Activated CD8-positive, alpha-beta memory T cell treated with anti-CD3 and anti-CD28 coated beads for 36 hours (primary cell): Measurements from ENCODE around the gene OPCML. TPM values are rescaled to one million over a fixed set of nuclear protein-coding genes. Genes with fewer than 3 reads are reported as not detected.

Source experiments
- CTCF ChIA-PET: fragments of 350-600 bp; sonication (Branson Sonifier 250); formaldehyde crosslinking; loops from one replicate; lab custom pipeline; 2021; ENCODE audit warnings: antibody characterized with exemption; lab: Charles Lee
- POLR2A ChIA-PET: fragments of 350-600 bp; sonication (Branson Sonifier 250); formaldehyde crosslinking; loops from one replicate; lab custom pipeline; 2021; ENCODE audit warnings: antibody characterized with exemption; lab: Charles Lee
- total RNA-seq, 2 experiments: library from RNA; stranded (reverse); gene quantifications; one replicate each; pipeline ENCODE4 v1.2.3, GENCODE V29; 2021

Gene OPCML
- total RNA-seq, 2 experiments from 2014 or later, result not detected

DNA sequence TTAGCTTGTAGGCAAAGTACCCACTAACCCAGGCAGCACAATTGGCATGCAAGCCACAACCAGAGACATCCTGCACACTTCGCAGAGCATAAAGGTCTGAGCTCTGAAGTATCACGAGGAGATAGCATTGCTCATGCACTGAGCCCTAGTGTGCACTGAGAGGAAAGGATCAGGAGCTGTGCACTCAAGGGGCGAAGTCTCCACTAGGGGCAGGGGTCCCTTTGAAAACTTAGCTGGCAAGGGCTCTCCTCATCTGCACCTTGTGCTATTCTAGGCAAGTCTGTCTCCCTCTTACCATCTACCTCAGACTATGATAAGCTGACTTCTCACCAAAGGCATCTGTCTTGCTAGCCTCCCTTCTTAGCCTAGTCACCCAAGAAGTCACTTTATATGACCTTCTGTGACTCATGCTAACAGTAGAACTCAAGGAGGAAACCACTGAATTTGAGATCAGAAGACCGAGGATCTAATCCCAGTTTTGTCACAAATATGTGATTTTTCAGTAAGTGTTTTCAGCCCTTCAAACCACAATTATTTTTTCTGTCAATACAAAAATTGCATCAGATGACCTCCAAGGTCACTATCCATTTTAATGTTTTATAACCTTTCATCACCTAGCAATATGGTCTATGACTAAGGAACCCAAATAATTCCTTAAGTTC is 1083.8 kb downstream of the OPCML start:
- ChIA-PET POLR2A (no interaction called here), CTCF (no interaction called here)

- CTCF ChIA-PET, result interaction anchor here (0.6 kb wide), 1 partner anchor 154 kb away, joined by 3 read pairs; no protein-coding TSS in a partner anchor
- POLR2A ChIA-PET, result no interaction called here
Measured at GRCh38 chr11:132447761-132448160, 1084.5 kb downstream of the OPCML start.

DNA sequence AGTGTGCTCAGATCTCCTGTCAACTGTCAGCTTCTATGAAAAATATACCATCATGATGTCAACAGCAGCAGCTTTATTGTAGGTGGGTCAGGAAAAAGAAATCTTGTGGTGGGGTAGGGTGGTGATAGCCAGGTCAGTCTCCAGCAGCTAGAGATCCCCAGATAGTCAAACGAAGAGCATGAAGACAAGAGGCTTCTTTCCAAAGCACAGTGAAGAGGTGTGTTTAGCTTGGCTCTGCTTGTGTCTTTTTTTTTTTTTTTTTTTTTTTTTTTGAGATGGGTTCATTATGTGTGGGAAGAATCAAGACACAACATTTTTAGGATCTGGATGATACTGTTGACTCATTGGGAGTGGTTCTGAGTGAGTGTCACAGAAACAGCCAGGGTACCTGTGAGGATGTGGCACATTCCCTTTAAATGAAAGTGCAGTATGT is 1086.4 kb downstream of the OPCML start:
- ChIA-PET CTCF (no interaction called here), POLR2A (no interaction called here)

GRCh38 chr11:132444911-132445310 is 1087.4 kb downstream of the OPCML start:
- ChIA-PET POLR2A (no interaction called here), CTCF (no interaction called here)

DNA sequence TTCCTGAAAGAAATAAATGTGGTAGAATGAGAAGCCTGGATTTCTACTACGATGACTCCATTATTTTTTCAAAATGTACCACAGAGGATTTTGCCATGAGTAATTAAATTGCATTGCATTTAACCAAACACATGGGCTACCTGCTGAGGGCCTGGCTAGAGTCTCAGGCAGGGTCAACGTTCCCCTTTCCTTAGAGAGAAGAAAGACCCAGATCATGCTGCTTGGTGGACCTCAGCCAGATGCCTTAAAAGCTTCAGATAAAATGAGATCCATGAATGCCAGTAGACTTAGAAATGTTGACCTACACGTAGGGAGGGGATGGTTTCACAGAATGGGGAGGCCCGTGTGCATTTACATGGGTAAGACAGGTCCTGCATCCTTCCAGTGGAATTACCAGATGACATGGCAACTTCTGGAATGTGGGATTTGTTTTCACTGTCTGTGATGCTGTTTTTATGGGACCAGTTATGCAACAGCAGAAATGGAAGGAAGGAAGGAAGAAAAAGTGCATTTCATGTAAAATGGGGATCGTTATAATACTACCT is 1092.5 kb downstream of the OPCML start:
- ChIA-PET POLR2A (no interaction called here), CTCF (no interaction called here)

DNA sequence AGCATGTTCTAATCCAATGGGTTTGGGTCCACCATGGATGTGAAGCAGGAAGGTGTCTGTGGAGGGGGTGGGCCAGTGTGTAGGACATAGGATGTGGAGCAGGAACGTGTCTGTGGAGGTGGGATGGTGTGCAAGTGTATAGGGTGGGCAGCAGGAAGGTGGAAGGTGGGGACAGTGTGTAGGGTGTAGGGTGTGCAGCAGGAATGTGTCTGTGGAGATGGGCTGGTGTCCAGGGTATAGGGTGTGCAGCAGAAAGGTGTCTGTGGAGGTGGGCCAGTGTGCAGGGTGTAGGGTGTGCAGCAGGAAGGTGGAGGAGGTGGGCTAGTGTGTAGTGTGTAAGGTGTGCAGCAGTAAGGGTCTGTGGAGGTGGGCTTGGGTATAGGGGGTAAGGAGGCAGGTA is 1093.9 kb downstream of the OPCML start:
- ChIA-PET CTCF (no interaction called here), POLR2A (no interaction called here)

DNA sequence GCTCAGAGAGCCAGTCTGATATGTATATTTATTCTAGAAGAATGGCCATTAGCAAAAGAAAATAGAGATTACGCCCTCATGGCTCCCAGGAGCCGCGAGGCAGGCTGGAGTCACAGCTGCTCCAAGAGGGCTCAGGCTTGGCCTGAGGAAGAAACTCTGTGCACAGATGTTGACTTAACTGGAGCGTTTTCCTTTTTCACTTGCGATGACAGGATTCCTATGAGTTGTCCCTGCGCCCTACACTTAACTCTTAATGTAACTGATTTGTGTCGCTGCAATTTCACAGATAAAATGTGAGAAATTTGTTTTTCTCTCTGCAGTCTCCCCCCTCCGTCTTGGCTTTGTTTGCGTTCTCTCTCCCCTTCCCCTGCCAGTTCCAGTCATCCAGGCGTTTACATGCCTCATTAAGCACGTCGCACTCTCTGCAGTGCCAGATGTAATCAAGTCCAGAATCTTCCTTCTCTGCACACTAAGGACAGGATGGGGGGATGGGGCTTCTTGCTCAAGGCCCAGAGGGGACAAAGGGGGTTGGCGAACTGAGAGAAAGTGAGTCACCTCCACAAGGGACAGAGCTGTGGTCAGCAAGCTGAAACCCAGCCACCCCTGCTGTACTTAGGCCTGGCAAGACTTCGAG is 1101.8 kb downstream of the OPCML start:
- ChIA-PET POLR2A (no interaction called here), CTCF (no interaction called here)

DNA sequence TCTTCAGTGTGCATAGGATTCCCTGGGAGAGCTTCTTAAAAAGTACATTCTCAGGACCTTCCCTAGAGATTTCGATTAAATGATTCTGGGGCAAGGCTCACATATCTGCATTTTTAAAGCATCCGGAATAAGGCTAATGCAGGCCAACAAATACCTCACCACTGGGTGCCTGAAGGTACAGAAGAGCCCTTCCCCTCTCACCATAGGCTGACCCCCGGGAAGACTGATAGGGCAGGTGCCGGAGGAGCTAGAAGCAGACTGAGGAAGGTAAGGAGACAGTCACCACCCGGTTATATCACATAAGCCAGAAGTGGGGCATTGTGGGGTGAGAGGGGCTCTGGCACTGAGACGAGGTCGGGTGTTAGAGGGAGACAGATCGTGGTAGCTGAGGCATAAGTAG is 1102.6 kb downstream of the OPCML start:
- ChIA-PET POLR2A (no interaction called here), CTCF (no interaction called here)

- CTCF ChIA-PET, result no interaction called here
- POLR2A ChIA-PET, result no interaction called here
Measured at GRCh38 chr11:132427611-132428010, 1104.7 kb downstream of the OPCML start.

DNA sequence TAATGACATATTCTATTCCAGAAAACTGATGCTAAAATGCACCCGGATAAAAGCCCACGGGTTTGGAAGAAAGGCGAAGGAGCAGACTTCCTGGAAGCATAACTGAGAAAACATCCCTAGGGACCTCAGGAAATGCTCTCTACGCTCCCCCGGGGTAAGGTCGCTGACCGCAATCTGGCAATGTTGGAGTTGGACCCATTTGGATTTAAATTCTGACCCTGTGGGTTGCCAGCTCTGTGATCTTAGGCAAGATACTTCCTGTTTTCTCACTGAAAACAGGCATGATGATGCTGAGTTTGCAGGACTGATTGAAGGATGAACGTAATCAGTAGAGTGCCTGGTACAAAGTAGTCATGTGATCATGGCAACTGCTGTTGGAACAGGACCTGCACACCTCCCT is 1107.9 kb downstream of the OPCML start:
- ChIA-PET CTCF (no interaction called here), POLR2A (no interaction called here)

DNA sequence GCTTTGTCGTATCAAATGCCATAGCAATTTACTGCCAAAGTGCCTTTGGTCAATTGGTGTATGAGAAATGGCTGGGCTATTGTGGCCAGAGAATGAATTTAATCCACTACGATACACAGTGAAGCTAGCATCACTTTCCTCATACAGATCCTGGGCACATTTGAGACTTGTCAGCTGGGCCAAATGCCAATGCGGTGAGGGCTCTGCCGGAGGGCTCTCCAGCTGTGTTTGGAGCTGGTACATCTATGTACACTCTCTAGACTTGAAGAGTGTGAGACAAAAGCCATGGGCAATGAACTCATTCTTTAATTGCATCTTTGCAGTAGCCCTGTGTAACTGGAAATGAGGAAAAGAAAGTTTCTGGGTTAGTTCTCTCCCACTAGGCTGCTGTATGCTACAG is 1109.0 kb downstream of the OPCML start:
- POLR2A ChIA-PET, result no interaction called here
- CTCF ChIA-PET, result no interaction called here

DNA sequence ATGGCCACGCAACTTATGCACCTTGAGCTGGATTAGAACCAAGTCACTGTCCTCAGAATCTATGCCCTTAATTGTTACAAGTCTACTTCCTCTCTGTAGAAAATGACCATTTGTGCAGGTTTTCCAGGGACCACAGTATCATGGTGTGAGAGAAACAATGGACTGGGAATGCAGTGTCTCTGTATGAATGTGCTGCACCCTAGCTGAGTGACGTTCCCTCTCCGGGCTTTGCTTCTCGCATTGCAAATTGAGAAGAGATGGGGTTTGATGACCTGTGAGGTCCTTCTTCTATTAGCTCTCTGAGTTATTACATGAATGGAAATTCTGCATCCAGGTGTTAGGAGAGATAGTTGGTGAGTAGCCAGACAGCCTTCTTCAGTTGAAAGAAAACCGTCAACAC is 1109.6 kb downstream of the OPCML start:
- CTCF ChIA-PET, result no interaction called here
- POLR2A ChIA-PET, result no interaction called here

DNA sequence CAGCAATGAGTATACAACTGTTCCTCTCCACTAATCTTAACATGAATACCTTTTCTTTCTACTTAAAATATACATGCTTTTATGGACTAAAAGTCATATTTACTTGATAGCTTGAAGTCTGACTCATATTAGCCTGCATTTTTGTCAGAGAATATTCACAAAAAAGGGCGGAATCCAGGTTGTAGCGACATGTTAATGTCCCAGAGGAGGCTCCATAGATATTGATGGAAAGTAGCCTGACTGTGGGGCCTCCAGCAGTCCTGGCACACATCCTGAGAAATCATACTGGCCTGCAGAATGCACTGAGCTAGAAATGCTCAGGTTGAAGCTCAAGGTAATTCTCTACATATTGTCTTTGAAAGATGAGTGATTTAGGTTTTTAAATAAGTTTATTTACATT is 1110.7 kb downstream of the OPCML start:
- POLR2A ChIA-PET, result no interaction called here
- CTCF ChIA-PET, result no interaction called here

DNA sequence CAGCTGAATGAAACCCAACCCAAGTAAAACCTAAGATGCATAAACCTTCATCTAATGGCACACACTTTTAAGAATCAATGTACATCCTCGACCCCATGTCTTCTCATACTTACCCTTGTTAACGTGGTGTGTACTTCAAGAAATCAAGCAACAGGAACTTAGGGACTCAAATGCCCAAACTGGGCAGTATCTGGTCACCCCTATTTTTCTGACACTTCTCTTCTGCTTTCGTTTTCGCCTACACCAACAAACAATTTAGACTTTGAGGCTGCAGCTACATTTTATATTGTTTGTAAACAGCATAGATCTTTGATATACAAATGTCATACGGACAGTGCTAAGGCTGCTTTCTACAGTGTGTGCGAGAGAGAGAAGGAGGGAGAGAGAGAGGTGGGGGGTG is 1117.8 kb downstream of the OPCML start:
- POLR2A ChIA-PET, result no interaction called here
- CTCF ChIA-PET, result no interaction called here

DNA sequence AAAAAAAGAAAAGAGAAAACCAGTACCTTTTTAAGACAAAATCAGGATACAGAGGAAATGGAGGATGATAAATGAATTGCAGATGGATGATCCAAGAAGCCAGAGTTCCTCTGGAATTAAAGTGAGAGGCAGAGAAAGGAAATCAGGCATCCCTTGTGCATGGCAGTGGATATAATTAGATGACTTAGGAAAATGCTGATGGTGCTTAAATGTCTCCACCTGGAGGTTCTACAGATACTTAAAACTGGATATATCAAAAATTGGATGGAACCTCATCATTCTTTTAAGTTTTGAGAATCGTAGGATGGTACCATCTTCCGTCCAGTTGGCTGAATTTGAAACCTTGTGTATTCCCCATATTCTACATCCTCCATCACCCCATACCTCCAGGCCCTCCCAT is 1121.9 kb downstream of the OPCML start:
- CTCF ChIA-PET, result no interaction called here
- POLR2A ChIA-PET, result no interaction called here

- POLR2A ChIA-PET, result no interaction called here
- CTCF ChIA-PET, result no interaction called here
Measured at GRCh38 chr11:132409573-132410355, 1122.5 kb downstream of the OPCML start.

DNA sequence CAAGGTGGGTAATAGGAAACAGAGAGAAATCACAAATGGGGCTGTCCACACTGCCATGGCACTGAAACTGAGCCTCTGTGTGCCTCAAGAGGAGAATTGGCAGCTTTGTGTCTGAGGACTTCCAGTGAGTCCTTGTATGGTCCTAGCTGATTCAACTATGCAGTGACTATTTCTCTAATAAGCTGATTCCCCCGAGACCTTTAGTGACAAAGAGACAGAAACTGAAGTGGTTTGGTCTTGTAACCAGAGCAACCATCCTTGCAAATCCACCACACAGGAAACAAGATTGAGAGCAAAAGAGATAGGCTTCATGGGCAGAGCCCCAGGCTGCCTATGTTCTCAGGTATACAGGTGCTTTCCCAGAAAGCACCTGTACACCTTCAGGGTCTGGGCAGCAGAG is 1123.4 kb downstream of the OPCML start:
- POLR2A ChIA-PET, result no interaction called here
- CTCF ChIA-PET, result no interaction called here

GRCh38 chr11:132405728-132406127 is 1126.6 kb downstream of the OPCML start:
- CTCF ChIA-PET, result no interaction called here
- POLR2A ChIA-PET, result no interaction called here

DNA sequence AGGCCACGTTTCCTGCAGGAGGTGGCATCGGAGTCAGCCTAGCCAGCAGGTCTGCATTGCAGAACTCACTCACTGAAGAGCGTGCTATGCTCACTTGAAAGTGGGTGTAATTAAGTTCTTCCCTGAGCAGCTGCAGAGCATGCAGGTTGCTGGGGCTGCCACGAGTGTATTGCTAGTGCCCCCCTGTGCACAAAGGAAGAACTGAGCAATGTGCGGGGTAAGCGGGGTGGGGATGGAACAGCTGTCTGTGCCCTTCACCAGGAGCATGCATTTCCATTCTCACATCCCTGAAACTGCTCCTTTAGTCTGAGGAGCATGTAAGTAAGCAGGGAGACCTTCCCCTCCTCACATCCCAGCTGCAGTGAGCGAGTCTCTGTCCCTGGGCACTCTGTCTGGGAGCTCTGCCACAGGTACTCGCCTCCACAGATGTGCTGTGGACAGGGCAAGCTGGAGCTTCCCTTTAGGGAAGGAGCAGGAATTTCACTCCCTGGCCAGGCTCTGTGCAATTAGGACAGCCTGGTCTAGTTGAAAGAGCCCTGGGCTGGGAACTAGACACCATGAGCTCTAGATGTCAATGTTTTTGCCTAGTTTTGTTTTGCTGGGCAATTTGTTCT is 1130.1 kb downstream of the OPCML start:
- ChIA-PET POLR2A (no interaction called here), CTCF (no interaction called here)

DNA sequence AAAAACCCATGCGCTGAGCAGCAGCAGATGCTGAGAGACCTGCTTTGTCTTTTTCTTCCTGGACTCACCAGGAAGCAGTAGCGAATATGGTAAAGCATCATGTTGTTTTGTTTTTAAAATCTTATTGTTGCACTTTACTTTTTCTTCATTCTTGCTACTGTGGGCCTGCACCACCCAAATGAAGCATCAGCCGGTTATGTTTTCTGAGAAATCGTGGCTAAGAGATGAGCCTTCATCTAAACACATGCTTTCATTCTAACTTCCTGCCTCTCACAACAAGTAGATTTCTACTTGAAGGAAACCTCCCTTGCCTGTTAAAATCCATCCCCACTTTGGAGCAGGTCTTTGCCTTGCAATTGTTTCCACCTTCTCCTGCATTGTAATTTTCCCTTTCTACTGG is 1136.0 kb downstream of the OPCML start:
- ChIA-PET CTCF (no interaction called here), POLR2A (no interaction called here)
